SU-DHL-6 (cell line): ENCODE data around the gene SBNO2.

ENCODE experiments used
- H2AFZ ChIP-seq: fragments of 200-600 bp; sonication (generic); 2 replicates; pipeline ENCODE4 v1.6.1; 2014; ENCODE audit warnings: low read depth, mild to moderate bottlenecking, moderate library complexity, mixed read lengths, antibody characterized with exemption, low read length; ENCODE audit not compliant: severe bottlenecking
- H3F3A ChIP-seq: fragments of 200-600 bp; shearing (Covaris generic); 2 replicates; pipeline ENCODE4 v1.6.0; 2016; ENCODE audit warnings: antibody characterized with exemption, mild to moderate bottlenecking; ENCODE audit not compliant: insufficient read depth
- H3K27ac ChIP-seq: fragments of 200-600 bp; sonication (generic); 2 replicates; pipeline ENCODE4 v1.5.1; 2016; ENCODE audit warnings: low read depth, mild to moderate bottlenecking, low read length, moderate library complexity, mixed read lengths
- H3K27me3 ChIP-seq: fragments of 200-600 bp; sonication (generic), shearing (Covaris generic); 2 replicates; pipeline ENCODE4 v1.6.0; 2014; ENCODE audit warnings: mild to moderate bottlenecking, low read length
- H3K36me3 ChIP-seq: fragments of 200-600 bp; sonication (generic); 2 replicates; pipeline ENCODE4 v1.6.1; 2014; ENCODE audit warnings: mild to moderate bottlenecking, low read length, mixed read lengths
- H3K4me2 ChIP-seq: fragments of 300-600, 200-600 bp; shearing (Covaris generic), sonication (generic); 2 replicates; pipeline ENCODE4 v1.6.0; 2014; ENCODE audit warnings: low read length, low read depth, mild to moderate bottlenecking; ENCODE audit not compliant: poor library complexity, severe bottlenecking
- H3K4me3 ChIP-seq: fragments of 200-600 bp; sonication (generic); 2 replicates; pipeline ENCODE4 v1.5.1; 2014; ENCODE audit warnings: antibody characterized with exemption, low read length, mild to moderate bottlenecking, mixed read lengths; ENCODE audit not compliant: insufficient read depth, poor library complexity, severe bottlenecking
- H3K79me2 ChIP-seq: fragments of 200-600 bp; sonication (generic); 2 replicates; pipeline ENCODE4 v1.6.1; 2014; ENCODE audit warnings: mild to moderate bottlenecking, low read length, moderate library complexity; ENCODE audit not compliant: insufficient read depth
- H3K9ac ChIP-seq: fragments of 200-600 bp; sonication (generic); 2 replicates; pipeline ENCODE4 v1.7.0; 2014; ENCODE audit warnings: mild to moderate bottlenecking, low read length
- H3K9me2 ChIP-seq: fragments of 200-600 bp; sonication (generic); replicated peaks from 2 replicates; pipeline ENCODE4 v1.6.1; 2014; ENCODE audit warnings: low read length; ENCODE audit not compliant: insufficient read depth
- H3K9me3 ChIP-seq: fragments of 200-600 bp; sonication (generic); 2 replicates; pipeline ENCODE4 v1.6.1; 2014; ENCODE audit warnings: low read length, mixed read lengths; ENCODE audit not compliant: insufficient read depth
- H4K20me1 ChIP-seq: fragments of 200-600 bp; sonication (generic); 2 replicates; pipeline ENCODE4 v1.6.1; 2014; ENCODE audit warnings: low read depth, mild to moderate bottlenecking, antibody characterized with exemption, low read length, moderate library complexity, mixed read lengths
- CTCF ChIP-seq: fragments of 200-600 bp; sonication (generic); IDR thresholded peaks from one replicate; pipeline ENCODE4 v1.5.1; 2017; ENCODE audit warnings: antibody characterized with exemption, mild to moderate bottlenecking, low read length, moderate library complexity; ENCODE audit not compliant: insufficient read depth, poor library complexity, severe bottlenecking
- EZH2phosphoT487 ChIP-seq: fragments of 200-600 bp; sonication (generic), shearing (Covaris generic); conservative IDR thresholded peaks from 2 replicates; pipeline ENCODE4 v1.6.1; 2018; ENCODE audit warnings: mild to moderate bottlenecking, antibody characterized with exemption, low read length, moderate library complexity, mixed read lengths

Gene SBNO2

DNA sequence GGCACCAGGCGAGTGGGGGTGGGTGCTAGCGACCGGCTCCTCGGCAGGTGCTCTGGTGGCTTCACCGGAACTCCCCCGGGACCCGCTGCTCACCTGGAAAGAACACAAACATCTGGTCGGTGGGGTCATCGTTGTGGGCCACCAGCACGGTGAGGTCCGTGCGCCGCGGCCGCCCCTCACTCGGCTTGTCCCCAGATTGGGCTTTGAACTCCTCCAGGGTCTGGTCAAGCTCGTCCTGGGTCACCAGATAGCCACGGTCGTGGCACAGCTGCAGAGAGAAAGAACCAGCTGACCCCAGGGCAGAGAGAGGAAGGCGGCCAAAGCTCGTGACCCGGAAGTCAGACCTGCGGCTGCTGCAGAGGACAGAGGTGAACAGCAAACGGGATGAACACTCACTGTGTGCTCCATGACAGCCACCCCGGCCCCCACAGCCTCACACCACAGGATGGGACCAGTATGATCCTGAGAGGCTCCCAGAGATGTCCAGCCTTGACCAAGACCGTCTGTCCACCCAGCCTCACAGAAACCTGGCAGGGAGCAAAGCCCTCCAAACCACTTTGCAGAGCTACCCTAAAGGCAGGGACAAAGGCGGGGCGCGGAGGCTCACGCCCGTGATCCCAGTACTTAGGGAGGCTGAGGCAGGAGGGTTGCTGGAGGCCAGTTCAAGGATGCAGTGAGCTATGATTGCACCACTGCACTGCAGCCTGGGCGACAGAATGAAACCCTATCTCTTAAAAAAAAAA, 80.1 kb downstream of the SBNO2 start:
- Histone ChIP-seq H3K27ac (peak overlapping the region; percentile 11; the same call in 1 of the 2 replicates), H2AFZ (no peak overlapping the region), H3K9me3 (no peaks in the 10 kb centered on the region), H3K27me3 (no peaks in the 10 kb centered on the region), H3K4me2 (peak overlapping the region; percentile 79), H3F3A (no peaks in the 10 kb centered on the region), H4K20me1 (no peaks in the 10 kb centered on the region), H3K4me3 (peak overlapping the region; percentile 77), H3K9ac (peak overlapping the region; percentile 82), H3K36me3 (no peaks in the 10 kb centered on the region), H3K79me2 (peaks cover 23% of the 10 kb centered on the region), H3K9me2 (no peaks in the 10 kb centered on the region)
- TF ChIP-seq EZH2phosphoT487: no peak
- no peak for TF ChIP-seq CTCF

- Histone ChIP-seq H3K4me3 (peak overlapping the region; percentile 77), H4K20me1 (no peaks in the 10 kb centered on the region), H3K79me2 (peaks cover 23% of the 10 kb centered on the region), H3F3A (peaks cover 2% of the 10 kb centered on the region; the same call in 1 of the 2 replicates), H3K4me2 (peak overlapping the region; percentile 79), H3K27me3 (no peaks in the 10 kb centered on the region), H3K27ac (peak overlapping the region; percentile 11; the same call in 1 of the 2 replicates), H3K9me2 (no peaks in the 10 kb centered on the region), H3K9ac (peak overlapping the region; percentile 82), H2AFZ (no peak overlapping the region), H3K36me3 (no peaks in the 10 kb centered on the region), H3K9me3 (no peaks in the 10 kb centered on the region)
- TF ChIP-seq EZH2phosphoT487 (no peak), CTCF (no peak)
These were observed 80.7 kb downstream of the SBNO2 start for GRCh38 chr19:1093330-1093729.

DNA sequence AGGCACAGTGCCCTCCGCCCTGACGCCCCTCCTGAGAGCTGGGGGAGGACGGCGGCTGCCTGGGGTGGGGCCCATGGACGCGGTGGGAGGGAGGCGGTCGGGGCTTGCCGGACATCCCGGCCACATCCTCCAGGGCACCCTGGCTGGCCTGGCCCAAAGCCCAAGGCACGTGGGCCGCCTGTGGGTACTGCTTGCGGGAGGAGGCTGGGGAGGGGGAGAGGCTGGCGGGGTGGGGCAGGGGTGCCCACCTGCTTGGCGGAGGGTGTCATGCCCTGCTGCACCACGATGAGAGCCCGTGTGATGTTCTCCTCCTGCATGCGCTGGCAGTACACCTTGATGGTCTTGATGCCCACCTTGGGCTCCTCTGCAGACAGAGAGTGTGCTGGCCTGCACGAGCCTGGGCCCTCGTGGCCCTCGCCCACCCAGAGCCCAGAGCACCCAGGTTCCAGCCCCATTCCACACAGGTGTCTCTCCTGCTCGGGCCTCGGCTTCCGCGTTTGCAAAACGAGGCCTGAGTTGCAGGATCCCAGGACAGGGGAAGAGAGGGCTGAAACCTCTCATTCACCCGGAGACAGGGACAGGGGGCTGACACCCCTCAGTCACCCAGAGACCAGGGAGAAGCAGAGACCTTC, 82.4 kb downstream of the SBNO2 start:
- Histone ChIP-seq H3K27ac (no peak overlapping the region), H3K36me3 (no peaks in the 10 kb centered on the region), H3K9ac (no peak overlapping the region), H3K4me3 (no peak overlapping the region), H3K9me2 (no peaks in the 10 kb centered on the region), H3K27me3 (no peaks in the 10 kb centered on the region), H3F3A (peaks cover 18% of the 10 kb centered on the region), H4K20me1 (no peaks in the 10 kb centered on the region), H3K4me2 (no peak overlapping the region), H3K79me2 (peaks cover 23% of the 10 kb centered on the region), H3K9me3 (no peaks in the 10 kb centered on the region), H2AFZ (no peak overlapping the region)
- TF ChIP-seq EZH2phosphoT487: no peak
- TF ChIP-seq CTCF: no peak
